Activated CD4-positive, alpha-beta T cell treated with anti-CD3 and anti-CD28 coated beads, Interleukin-2, amount 50 U/mL, for 24 hours (primary cell): ENCODE data around the gene TMEM62.
"Not testable (repeated sequence)": the region's sequence is repeated elsewhere in the genome, so short reads cannot be mapped to it uniquely, and the experiment has no call there.

Source experiments
- DNase-seq, 2 donors: peaks; one replicate each; pipeline ENCODE4 v3.0.0-alpha.2; 2020; ENCODE audit warnings: low read depth in 1 of 2, low spot score in 1 of 2

Gene TMEM62

GRCh38 chr15:43208052-43209002, 74.9 kb downstream of the TMEM62 start:
- no peak for DNase-seq

- no peak for DNase-seq
Measured at GRCh38 chr15:43209059-43209824, 75.9 kb downstream of the TMEM62 start.

- no peak for DNase-seq
Measured at GRCh38 chr15:43210172-43210745, 76.9 kb downstream of the TMEM62 start.

GRCh38 chr15:43210807-43211206, 77.4 kb downstream of the TMEM62 start:
- no peak for DNase-seq

- DNase-seq: no peak
Measured at GRCh38 chr15:43211224-43211735, 77.9 kb downstream of the TMEM62 start.

- DNase-seq: no peak
Measured at GRCh38 chr15:43212299-43212698, 78.9 kb downstream of the TMEM62 start.

- no peak for DNase-seq
Measured at GRCh38 chr15:43212951-43213350, 79.6 kb downstream of the TMEM62 start.

GRCh38 chr15:43213466-43213865, 80.1 kb downstream of the TMEM62 start:
- no peak for DNase-seq

GRCh38 chr15:43214169-43214568, 80.8 kb downstream of the TMEM62 start:
- DNase-seq: no peak

- no peak for DNase-seq
Measured at GRCh38 chr15:43214592-43215295, 81.4 kb downstream of the TMEM62 start.

- DNase-seq: no peak
Measured at GRCh38 chr15:43215961-43216360, 82.6 kb downstream of the TMEM62 start.

GRCh38 chr15:43218908-43219706, 85.7 kb downstream of the TMEM62 start:
- no peak for DNase-seq

GRCh38 chr15:43219929-43220928, 86.8 kb downstream of the TMEM62 start:
- DNase-seq: no peak

GRCh38 chr15:43220991-43221403, 87.6 kb downstream of the TMEM62 start, which contains the start of gene EPB42:
TSS of gene EPB42 (minus strand) at chr15:43221018. CDS start at chr15:43220825, 193 bp downstream.
- DNase-seq: no peak

- no peak for DNase-seq
Measured at GRCh38 chr15:43221422-43221821, 88.0 kb downstream of the TMEM62 start.

GRCh38 chr15:43225201-43225949, 92.0 kb downstream of the TMEM62 start:
- peak; percentile 4 to 36 for DNase-seq

- DNase-seq: not testable (repeated sequence)
Measured at GRCh38 chr15:43225950-43226255, 92.5 kb downstream of the TMEM62 start.
